IPS-18a (cell line): ENCODE measurements around the gene TMEM270.

Experiments used
- H3K27ac ChIP-seq: one replicate; pipeline ENCODE4 v1.5.1; 2013; ENCODE audit warnings: low read length
- H3K27me3 ChIP-seq: one replicate; pipeline ENCODE4 v1.6.1; 2013; ENCODE audit warnings: mild to moderate bottlenecking, low read length; ENCODE audit not compliant: control insufficient read depth, insufficient read depth
- H3K36me3 ChIP-seq: one replicate; pipeline ENCODE4 v1.6.1; 2013; ENCODE audit warnings: low read depth, low read length; ENCODE audit not compliant: control insufficient read depth
- H3K4me1 ChIP-seq: one replicate; pipeline ENCODE4 v1.6.1; 2013; ENCODE audit warnings: low read depth, low read length; ENCODE audit not compliant: control insufficient read depth
- H3K4me3 ChIP-seq: one replicate; pipeline ENCODE4 v1.5.1; 2013; ENCODE audit warnings: low read length
- H3K9ac ChIP-seq: one replicate; pipeline ENCODE4 v1.6.1; 2013; ENCODE audit warnings: mild to moderate bottlenecking, low read length, moderate library complexity
- H3K9me3 ChIP-seq: one replicate; pipeline ENCODE4 v1.6.1; 2013; ENCODE audit warnings: low read depth, low read length; ENCODE audit not compliant: control insufficient read depth

The TMEM270 gene

GRCh38 chr7:73827567-73828106 is 33.3 kb upstream of the TMEM270 start:
- H3K36me3 ChIP-seq: no peaks in the 10 kb centered on the region
- no peak overlapping the region for H3K27ac ChIP-seq
- H3K4me3 ChIP-seq: no peak overlapping the region
- no peaks in the 10 kb centered on the region for H3K27me3 ChIP-seq
- H3K9me3 ChIP-seq: no peaks in the 10 kb centered on the region
- peaks cover 47% of the 10 kb centered on the region for H3K4me1 ChIP-seq
- no peak overlapping the region for H3K9ac ChIP-seq

GRCh38 chr7:73828107-73828803 is 32.7 kb upstream of the TMEM270 start:
- H3K27me3 ChIP-seq: no peaks in the 10 kb centered on the region
- H3K4me3 ChIP-seq: no peak overlapping the region
- no peak overlapping the region for H3K9ac ChIP-seq
- no peaks in the 10 kb centered on the region for H3K36me3 ChIP-seq
- no peak overlapping the region for H3K27ac ChIP-seq
- H3K4me1 ChIP-seq: peaks cover 53% of the 10 kb centered on the region
- no peaks in the 10 kb centered on the region for H3K9me3 ChIP-seq

GRCh38 chr7:73828972-73829371 is 32.0 kb upstream of the TMEM270 start:
- H3K36me3 ChIP-seq: no peaks in the 10 kb centered on the region
- no peak overlapping the region for H3K27ac ChIP-seq
- H3K4me3 ChIP-seq: no peak overlapping the region
- no peak overlapping the region for H3K9ac ChIP-seq
- peaks cover 58% of the 10 kb centered on the region for H3K4me1 ChIP-seq
- H3K27me3 ChIP-seq: no peaks in the 10 kb centered on the region
- no peaks in the 10 kb centered on the region for H3K9me3 ChIP-seq

- Histone ChIP-seq H3K9me3 (no peaks in the 10 kb centered on the region), H3K27me3 (no peaks in the 10 kb centered on the region), H3K4me3 (no peak overlapping the region), H3K4me1 (peaks cover 58% of the 10 kb centered on the region), H3K27ac (no peak overlapping the region), H3K36me3 (no peaks in the 10 kb centered on the region), H3K9ac (no peak overlapping the region)
Observed at GRCh38 chr7:73829505-73829904, 31.5 kb upstream of the TMEM270 start.

- Histone ChIP-seq H3K9ac (no peak overlapping the region), H3K27ac (no peak overlapping the region)
Observed at GRCh38 chr7:73829921-73830680, 30.9 kb upstream of the TMEM270 start.

GRCh38 chr7:73830681-73831583 is 30.0 kb upstream of the TMEM270 start, which contains the start of gene CLDN4:
Gene CLDN4 (plus strand): TSS chr7:73830996. CDS start chr7:73831202, 206 bp downstream.
- Histone ChIP-seq H3K36me3 (no peaks in the 10 kb centered on the region), H3K27me3 (no peaks in the 10 kb centered on the region), H3K9ac (peak within 1 kb of the TSS; percentile 15), H3K4me1 (peaks cover 58% of the 10 kb centered on the region), H3K9me3 (no peaks in the 10 kb centered on the region), H3K4me3 (peak within 1 kb of the TSS; percentile 39), H3K27ac (peak within 1 kb of the TSS; percentile 42)

More at GRCh38 chr7:73829921-73830680, 30.9 kb upstream of the TMEM270 start:
- no peaks in the 10 kb centered on the region for H3K36me3 ChIP-seq
- no peaks in the 10 kb centered on the region for H3K9me3 ChIP-seq
- no peaks in the 10 kb centered on the region for H3K27me3 ChIP-seq
- H3K4me1 ChIP-seq: peaks cover 58% of the 10 kb centered on the region
- H3K4me3 ChIP-seq: peak overlapping the region; percentile 18

- Histone ChIP-seq H3K27me3 (no peaks in the 10 kb centered on the region), H3K27ac (peak overlapping the region; percentile 42), H3K9me3 (no peaks in the 10 kb centered on the region), H3K4me1 (peaks cover 58% of the 10 kb centered on the region), H3K4me3 (peak overlapping the region; percentile 39), H3K9ac (peak overlapping the region; percentile 15), H3K36me3 (no peaks in the 10 kb centered on the region)
Observed at GRCh38 chr7:73831584-73831833, 29.4 kb upstream of the TMEM270 start.

- no peaks in the 10 kb centered on the region for H3K36me3 ChIP-seq
- peak overlapping the region; percentile 39 for H3K4me3 ChIP-seq
- H3K9ac ChIP-seq: peak overlapping the region; percentile 15
- no peaks in the 10 kb centered on the region for H3K9me3 ChIP-seq
- H3K27ac ChIP-seq: peak overlapping the region; percentile 42
- H3K27me3 ChIP-seq: no peaks in the 10 kb centered on the region
- H3K4me1 ChIP-seq: peaks cover 55% of the 10 kb centered on the region
Observed at GRCh38 chr7:73831834-73832651, 28.9 kb upstream of the TMEM270 start.

GRCh38 chr7:73832806-73833205 is 28.2 kb upstream of the TMEM270 start:
- H3K9ac ChIP-seq: peak overlapping the region; percentile 22
- peaks cover 48% of the 10 kb centered on the region for H3K4me1 ChIP-seq
- peak overlapping the region; percentile 78 for H3K27ac ChIP-seq
- no peaks in the 10 kb centered on the region for H3K9me3 ChIP-seq
- H3K36me3 ChIP-seq: no peaks in the 10 kb centered on the region
- no peaks in the 10 kb centered on the region for H3K27me3 ChIP-seq
- no peak overlapping the region for H3K4me3 ChIP-seq

GRCh38 chr7:73833251-73833919 is 27.6 kb upstream of the TMEM270 start:
- Histone ChIP-seq H3K4me3 (no peak overlapping the region), H3K4me1 (peaks cover 45% of the 10 kb centered on the region), H3K36me3 (no peaks in the 10 kb centered on the region), H3K9ac (peak overlapping the region; percentile 22), H3K9me3 (no peaks in the 10 kb centered on the region), H3K27me3 (no peaks in the 10 kb centered on the region), H3K27ac (peak overlapping the region; percentile 78)
